GM12872 (cell line): ENCODE results near the gene ZNRF2.

ENCODE experiments used
- TF ChIP-seq, protein P1 (sequence below): IDR thresholded peaks from 3 replicates; pipeline ENCODE4 v1.5.1; 2011; ENCODE audit warnings: low read depth, mild to moderate bottlenecking, low read length, moderate library complexity; ENCODE audit not compliant: insufficient read depth

Gene ZNRF2

DNA sequence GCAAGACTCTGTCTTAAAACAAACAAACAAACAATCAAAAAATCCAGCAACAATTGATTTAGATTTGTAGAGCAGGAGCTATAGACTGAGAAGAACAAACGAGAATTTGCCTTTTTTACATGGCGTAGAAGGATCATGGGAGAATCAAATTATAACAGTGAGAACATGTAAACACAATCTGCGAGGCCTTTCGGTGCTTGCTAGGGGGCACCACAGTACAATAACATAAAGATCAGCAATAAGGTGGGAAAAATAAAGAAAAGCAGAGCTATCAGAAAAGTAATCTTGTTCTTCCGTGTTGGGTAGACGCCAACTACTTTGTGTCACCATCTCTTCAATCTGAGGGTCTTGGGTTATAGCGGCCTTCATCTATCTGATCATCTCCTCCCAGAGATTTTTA is 112.0 kb downstream of the ZNRF2 start:
- TF ChIP-seq, protein P1, sequence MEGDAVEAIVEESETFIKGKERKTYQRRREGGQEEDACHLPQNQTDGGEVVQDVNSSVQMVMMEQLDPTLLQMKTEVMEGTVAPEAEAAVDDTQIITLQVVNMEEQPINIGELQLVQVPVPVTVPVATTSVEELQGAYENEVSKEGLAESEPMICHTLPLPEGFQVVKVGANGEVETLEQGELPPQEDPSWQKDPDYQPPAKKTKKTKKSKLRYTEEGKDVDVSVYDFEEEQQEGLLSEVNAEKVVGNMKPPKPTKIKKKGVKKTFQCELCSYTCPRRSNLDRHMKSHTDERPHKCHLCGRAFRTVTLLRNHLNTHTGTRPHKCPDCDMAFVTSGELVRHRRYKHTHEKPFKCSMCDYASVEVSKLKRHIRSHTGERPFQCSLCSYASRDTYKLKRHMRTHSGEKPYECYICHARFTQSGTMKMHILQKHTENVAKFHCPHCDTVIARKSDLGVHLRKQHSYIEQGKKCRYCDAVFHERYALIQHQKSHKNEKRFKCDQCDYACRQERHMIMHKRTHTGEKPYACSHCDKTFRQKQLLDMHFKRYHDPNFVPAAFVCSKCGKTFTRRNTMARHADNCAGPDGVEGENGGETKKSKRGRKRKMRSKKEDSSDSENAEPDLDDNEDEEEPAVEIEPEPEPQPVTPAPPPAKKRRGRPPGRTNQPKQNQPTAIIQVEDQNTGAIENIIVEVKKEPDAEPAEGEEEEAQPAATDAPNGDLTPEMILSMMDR, result no peak

DNA sequence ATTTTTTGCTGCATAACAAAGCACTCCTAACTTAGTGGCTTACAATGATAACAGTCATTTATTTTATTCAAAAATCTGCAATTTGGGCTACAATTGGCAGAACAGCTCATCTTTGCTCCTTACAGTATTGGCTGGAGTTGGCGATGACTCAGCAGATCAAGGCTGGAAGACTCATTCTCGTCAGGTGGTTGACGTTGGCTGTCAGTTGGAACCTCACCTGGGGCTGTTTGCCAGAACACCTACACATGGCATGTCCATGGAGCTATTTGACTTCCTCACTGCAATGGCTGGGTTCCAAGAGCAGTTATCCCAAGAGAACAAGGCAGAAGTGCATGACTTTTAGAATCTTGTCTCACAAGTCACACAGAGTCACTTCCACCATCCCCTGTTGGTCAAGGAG is 119.1 kb downstream of the ZNRF2 start:
- TF ChIP-seq, protein P1, result no peak

DNA sequence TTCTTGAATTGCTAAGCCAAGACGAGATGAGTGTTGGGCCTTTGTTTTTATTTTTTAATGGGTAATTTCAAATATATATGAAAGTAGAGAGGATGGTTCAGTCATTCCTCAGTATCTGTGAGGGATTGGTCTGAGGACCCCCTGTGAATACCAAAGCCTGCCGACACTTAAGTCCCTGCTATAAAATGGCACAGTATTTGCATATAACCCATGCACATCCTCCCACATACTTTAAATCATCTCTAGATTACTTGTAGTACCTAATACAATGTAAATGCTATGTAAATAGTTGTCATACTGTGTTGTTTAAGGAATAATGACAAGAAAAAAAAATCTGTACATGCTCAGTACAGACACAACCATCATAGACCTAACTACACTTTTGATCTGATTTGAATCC is 120.8 kb downstream of the ZNRF2 start:
- TF ChIP-seq, protein P1, result no peak

DNA sequence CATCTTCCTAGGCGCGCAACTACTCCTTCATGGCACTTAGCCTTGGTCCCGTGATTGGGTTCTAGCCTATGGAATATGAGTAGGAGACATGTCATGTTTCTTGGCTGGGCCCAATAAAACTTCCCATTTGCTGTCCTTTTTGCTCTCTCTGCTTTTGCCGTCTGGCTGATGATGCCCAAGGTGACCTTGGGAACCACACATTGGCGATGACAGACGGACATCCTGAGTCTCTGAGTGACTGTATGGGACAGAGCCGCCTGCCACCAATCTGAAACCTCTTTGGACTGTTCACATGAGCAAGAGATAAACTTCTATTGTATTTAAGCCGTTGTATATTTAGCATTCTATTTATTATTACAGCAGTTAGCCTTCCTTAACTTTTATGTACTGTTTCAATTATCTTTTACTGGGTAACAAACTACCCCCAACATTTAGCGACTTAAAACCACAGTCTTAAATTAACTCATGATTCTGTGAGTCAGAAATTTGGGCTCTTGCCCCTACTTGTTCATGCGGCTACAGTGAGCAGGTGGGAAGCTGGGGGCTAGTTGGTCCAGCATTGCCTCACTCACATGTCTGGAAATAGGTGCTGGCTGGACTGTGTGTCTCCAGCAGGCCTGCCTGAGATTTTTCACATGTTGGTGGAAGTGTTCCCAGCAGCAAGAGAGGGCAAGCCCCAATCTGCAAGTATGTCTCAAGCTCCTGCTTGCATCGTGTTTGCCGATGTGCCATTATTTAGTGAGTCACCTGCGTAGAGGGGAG is 122.4 kb downstream of the ZNRF2 start:
- TF ChIP-seq, protein P1, result no peak

DNA sequence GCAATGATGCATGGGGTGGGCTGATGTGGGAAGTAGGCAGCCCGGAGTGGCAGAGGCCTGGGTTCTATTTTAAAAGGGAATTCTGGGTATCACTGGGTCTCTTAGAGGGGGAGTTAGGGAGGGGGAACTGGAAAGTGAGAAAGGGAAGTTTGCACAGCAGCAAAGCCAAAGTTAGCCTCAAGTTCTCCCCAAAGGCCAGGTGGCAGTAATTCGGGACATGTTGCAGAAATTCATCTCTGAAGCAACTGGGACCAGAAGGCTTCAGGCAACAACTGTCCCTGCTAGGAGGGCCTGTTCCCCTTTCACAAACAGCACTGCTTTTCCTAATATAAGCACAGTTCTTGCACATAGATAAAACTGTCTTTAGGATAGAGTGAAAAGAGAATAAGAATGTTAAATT is 126.8 kb downstream of the ZNRF2 start:
- TF ChIP-seq, protein P1, result no peak

DNA sequence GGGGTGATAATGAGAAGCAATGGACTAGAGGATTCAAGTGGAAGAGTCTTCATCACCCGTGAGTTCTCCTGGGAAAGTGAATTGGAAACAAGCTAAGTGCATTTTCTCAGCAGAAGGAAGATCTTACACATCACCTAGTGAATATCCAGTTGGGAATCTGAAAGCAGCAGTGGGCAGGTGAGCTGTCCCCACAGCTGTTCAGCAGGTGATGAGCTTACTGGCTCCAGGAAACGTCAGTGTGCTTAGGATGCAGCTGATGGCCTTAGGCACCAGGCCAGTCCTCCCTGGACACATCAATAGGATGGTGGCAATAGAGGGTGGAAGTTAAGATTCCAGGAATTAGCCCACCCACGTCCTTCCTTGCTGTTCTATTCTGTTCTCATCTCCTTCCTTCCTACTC is 127.5 kb downstream of the ZNRF2 start:
- TF ChIP-seq, protein P1, result no peak

DNA sequence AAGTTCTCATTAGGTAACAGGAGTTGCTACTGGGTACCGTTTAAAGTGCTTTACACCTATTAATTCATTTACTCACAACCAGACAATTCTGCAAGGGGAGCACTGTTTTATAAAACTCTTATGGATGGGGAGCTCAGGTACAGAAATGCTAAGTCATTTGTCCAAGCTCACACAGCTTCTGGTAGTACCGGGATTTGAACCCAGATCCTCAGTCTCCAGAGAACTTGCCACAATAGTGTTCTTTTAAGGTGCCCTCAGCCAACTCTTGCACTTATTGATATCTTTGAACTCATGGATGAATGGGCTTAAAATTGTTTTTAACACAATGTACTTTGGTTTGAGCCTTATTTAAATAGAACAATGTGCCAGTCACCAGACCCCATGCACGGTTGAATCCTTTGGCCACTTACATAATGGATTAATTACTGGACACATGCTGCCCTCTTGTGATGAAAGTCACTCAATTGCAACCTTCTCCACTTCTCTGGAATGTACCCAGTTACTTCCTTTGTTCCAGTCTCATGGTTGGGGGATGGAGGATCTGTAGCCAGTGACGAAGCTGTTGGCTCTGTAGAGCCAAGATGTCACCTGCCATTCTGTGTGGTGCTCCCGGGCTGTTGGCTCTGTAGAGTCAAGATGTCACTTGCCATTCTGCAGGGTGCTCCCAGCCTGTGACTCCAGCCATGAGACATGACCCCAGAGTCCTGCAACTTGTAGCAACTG is 128.5 kb downstream of the ZNRF2 start:
- TF ChIP-seq, protein P1, result peak; percentile 44; the same call in 2 of the 3 replicates
